AG20443 (cell line): ENCODE data around the gene ATP6V1G2.
"Not testable (repeated sequence)": the region's sequence is repeated elsewhere in the genome, so short reads cannot be mapped to it uniquely, and the experiment has no call there.

Experiments used
- DNase-seq: peaks from one replicate; pipeline ENCODE4 v3.0.0; 2012; ENCODE audit warnings: low spot score, mixed read lengths

The ATP6V1G2 gene

GRCh38 chr6:31546339-31546957, at the start of gene ATP6V1G2:
Gene ATP6V1G2 (minus strand): TSS chr6:31546608. CDS start chr6:31546559, 49 bp downstream.
- DNase-seq: peak; percentile 80

- DNase-seq: no peak
These were observed 46.0 kb upstream of the ATP6V1G2 start for GRCh38 chr6:31592396-31592771.

GRCh38 chr6:31590691-31591090, 44.3 kb upstream of the ATP6V1G2 start:
- not testable (repeated sequence) for DNase-seq

GRCh38 chr6:31588871-31589650, 42.7 kb upstream of the ATP6V1G2 start:
- no peak for DNase-seq

- no peak for DNase-seq
These were observed 41.7 kb upstream of the ATP6V1G2 start for GRCh38 chr6:31587791-31588777.

- DNase-seq: no peak
These were observed 40.3 kb upstream of the ATP6V1G2 start for GRCh38 chr6:31586599-31587281.

GRCh38 chr6:31586008-31586407, 39.6 kb upstream of the ATP6V1G2 start, which contains the start of gene LST1:
Gene LST1 (plus strand): TSS chr6:31586277. CDS start chr6:31587300, 1,023 bp downstream.
- DNase-seq: no peak

- DNase-seq: no peak
These were observed 39.1 kb upstream of the ATP6V1G2 start for GRCh38 chr6:31585491-31585890.

GRCh38 chr6:31582230-31582643, 35.8 kb upstream of the ATP6V1G2 start, which contains the start of gene LTB:
Gene LTB (minus strand): TSS chr6:31582424. CDS start chr6:31582417, 7 bp downstream.
- no peak for DNase-seq

- DNase-seq: no peak
These were observed 35.2 kb upstream of the ATP6V1G2 start for GRCh38 chr6:31581434-31582229.

- peak; percentile 96 for DNase-seq
These were observed 34.5 kb upstream of the ATP6V1G2 start for GRCh38 chr6:31580807-31581433.

GRCh38 chr6:31580438-31580740, 34.0 kb upstream of the ATP6V1G2 start:
- DNase-seq: no peak

GRCh38 chr6:31579546-31580437, 33.4 kb upstream of the ATP6V1G2 start:
- no peak for DNase-seq

- no peak for DNase-seq
These were observed 32.7 kb upstream of the ATP6V1G2 start for GRCh38 chr6:31579119-31579505.

- no peak for DNase-seq
These were observed 32.0 kb upstream of the ATP6V1G2 start for GRCh38 chr6:31578184-31579118.

GRCh38 chr6:31577579-31577966, 31.2 kb upstream of the ATP6V1G2 start:
- DNase-seq: no peak

GRCh38 chr6:31576897-31577578, 30.6 kb upstream of the ATP6V1G2 start:
- DNase-seq: no peak
